PC-3 (cell line): Measurements from ENCODE around the gene POLR3F. TPM values are rescaled to one million over a fixed set of nuclear protein-coding genes. Genes with fewer than 3 reads are reported as not detected.
A peak's percentile ranks its signal among the peaks of the same experiment; 100 is the strongest.

Experiments
- ATAC-seq: fragments of 200-7000 bp; cut with Tn5 transposase; 2 replicates; pipeline ENCODE4 v1.9.1; 2020; ENCODE audit warnings: mild to moderate bottlenecking, moderate library complexity
- BruUV-seq: library from RNA; stranded (reverse); fragments of 400-500 nt; replicated peaks from 2 replicates; lab custom pipeline; 2021; lab: Mats Ljungman, UMichigan
- CTCF ChIA-PET: fragments of 300-600 bp; sonication (Branson Sonifier 250); formaldehyde crosslinking; loops from one replicate; lab custom pipeline; 2022; ENCODE audit warnings: antibody characterized with exemption; lab: Charles Lee
- POLR2A ChIA-PET: fragments of 300-600 bp; sonication (Branson Sonifier 250); formaldehyde crosslinking; loops from one replicate; lab custom pipeline; 2022; ENCODE audit warnings: antibody characterized with exemption; ENCODE audit not compliant: unreplicated experiment; lab: Charles Lee
- DNase-seq: peaks from one replicate; pipeline ENCODE4 v3.0.0-alpha.2; 2015
- H2AFZ ChIP-seq: fragments of 300-600 bp; sonication (generic); 2 replicates; pipeline ENCODE4 v1.6.0; 2016; ENCODE audit warnings: antibody characterized with exemption, low read length
- H3F3A ChIP-seq: fragments of 300-600 bp; sonication (generic); one replicate; pipeline ENCODE4 v1.6.0; 2017; ENCODE audit warnings: antibody characterized with exemption, low read length, control low read depth, mild to moderate bottlenecking; ENCODE audit not compliant: unreplicated experiment
- H3K27ac ChIP-seq: fragments of 300-600 bp; sonication (generic); 2 replicates; pipeline ENCODE4 v1.5.1; 2016; ENCODE audit warnings: mild to moderate bottlenecking, low read length
- H3K27me3 ChIP-seq: fragments of 300-600 bp; sonication (generic); 2 replicates; pipeline ENCODE4 v1.6.1; 2016; ENCODE audit warnings: low read length, mixed read lengths
- H3K36me3 ChIP-seq: fragments of 300-600 bp; sonication (generic); 2 replicates; pipeline ENCODE4 v1.6.1; 2016; ENCODE audit warnings: low read depth, mixed run types, low read length, mixed read lengths
- H3K4me1 ChIP-seq: fragments of 300-600 bp; sonication (generic); 2 replicates; pipeline ENCODE4 v1.5.1; 2016; ENCODE audit warnings: low read length; ENCODE audit not compliant: insufficient read depth
- H3K4me2 ChIP-seq: fragments of 300-600 bp; sonication (generic); 2 replicates; pipeline ENCODE4 v1.6.0; 2016; ENCODE audit warnings: low read length
- H3K4me3 ChIP-seq: fragments of 300-600 bp; sonication (generic); 2 replicates; pipeline ENCODE4 v1.5.1; 2016; ENCODE audit warnings: mild to moderate bottlenecking, low read length, mixed read lengths
- H3K79me2 ChIP-seq: fragments of 300-600 bp; sonication (generic); 2 replicates; pipeline ENCODE4 v1.6.1; 2017; ENCODE audit warnings: low read length, mixed read lengths
- H3K9ac ChIP-seq: fragments of 300-600 bp; sonication (generic); 2 replicates; pipeline ENCODE4 v1.6.0; 2016; ENCODE audit warnings: mild to moderate bottlenecking, low read length
- H3K9me2 ChIP-seq: fragments of 300-600 bp; sonication (generic); replicated peaks from 2 replicates; pipeline ENCODE4 v1.6.1; 2016; ENCODE audit warnings: mixed run types, low read length, mixed read lengths
- H3K9me3 ChIP-seq: fragments of 300-600 bp; sonication (generic); 2 replicates; pipeline ENCODE4 v1.6.1; 2016; ENCODE audit warnings: low read length, mixed read lengths
- H4K20me1 ChIP-seq: fragments of 300-600 bp; sonication (generic); 2 replicates; pipeline ENCODE4 v1.6.1; 2016; ENCODE audit warnings: low read length, mixed read lengths
- EZH2 ChIP-seq: fragments of 300-600 bp; sonication (generic); IDR thresholded peaks from one replicate; pipeline ENCODE4 v1.6.1; 2017; ENCODE audit warnings: antibody characterized with exemption, mild to moderate bottlenecking, low read length; ENCODE audit not compliant: unreplicated experiment
- EZH2phosphoT487 ChIP-seq: fragments of 300-600 bp; sonication (generic); IDR thresholded peaks from 2 replicates; pipeline ENCODE4 v1.6.1; 2018; ENCODE audit warnings: mild to moderate bottlenecking, antibody characterized with exemption, low read length, borderline replicate concordance
- intact Hi-C: fragments of 100-400 bp; cut with micrococcal nuclease; formaldehyde crosslinking; loops from 2 replicates; pipeline ENCODE4 v1.9.0; 2023
- microRNA-seq: library from miRNA; unstranded; fragments of <30 nt; microRNA quantifications from one replicate; pipeline ENCODE4 v1.1.0, GENCODE V29; 2020; ENCODE audit not compliant: unreplicated experiment
- total RNA-seq: library from RNA; depleted of rRNA; stranded (reverse); fragments of >200 nt; gene quantifications from 2 replicates; pipeline ENCODE4 v1.2.3, GENCODE V29; 2014; rRNA removed
- TF ChIP-seq, protein P1 (sequence below): fragments of 300-600 bp; sonication (generic); conservative IDR thresholded peaks from 2 replicates; pipeline ENCODE4 v1.5.1; 2017; ENCODE audit warnings: antibody characterized with exemption, low read depth, mild to moderate bottlenecking, low read length

Gene POLR3F
- total RNA-seq, 1 experiment from 2014 or later = 28.2 TPM

DNA sequence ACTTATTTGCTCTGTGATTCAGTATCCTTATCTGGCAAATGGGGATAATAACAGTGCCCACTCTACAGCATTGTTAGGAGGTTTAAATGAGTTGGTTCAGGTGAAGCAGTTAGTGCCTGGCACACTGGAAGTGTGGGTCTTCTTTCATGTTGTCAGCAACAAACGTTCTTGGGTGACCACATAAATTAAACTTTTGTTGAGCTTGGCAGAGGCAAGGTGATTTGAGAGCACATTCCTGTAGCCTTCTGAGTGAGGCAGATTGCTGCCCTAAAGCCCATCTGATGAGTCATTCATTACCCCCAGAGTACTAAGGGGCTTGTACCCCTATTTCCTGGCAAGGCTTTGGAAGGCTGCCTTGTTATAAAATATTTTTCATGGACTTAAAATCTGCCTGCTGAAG is 66.3 kb downstream of the POLR3F start:
- TF ChIP-seq EZH2phosphoT487 (no peak), EZH2 (no peak)
- TF ChIP-seq, protein P1, sequence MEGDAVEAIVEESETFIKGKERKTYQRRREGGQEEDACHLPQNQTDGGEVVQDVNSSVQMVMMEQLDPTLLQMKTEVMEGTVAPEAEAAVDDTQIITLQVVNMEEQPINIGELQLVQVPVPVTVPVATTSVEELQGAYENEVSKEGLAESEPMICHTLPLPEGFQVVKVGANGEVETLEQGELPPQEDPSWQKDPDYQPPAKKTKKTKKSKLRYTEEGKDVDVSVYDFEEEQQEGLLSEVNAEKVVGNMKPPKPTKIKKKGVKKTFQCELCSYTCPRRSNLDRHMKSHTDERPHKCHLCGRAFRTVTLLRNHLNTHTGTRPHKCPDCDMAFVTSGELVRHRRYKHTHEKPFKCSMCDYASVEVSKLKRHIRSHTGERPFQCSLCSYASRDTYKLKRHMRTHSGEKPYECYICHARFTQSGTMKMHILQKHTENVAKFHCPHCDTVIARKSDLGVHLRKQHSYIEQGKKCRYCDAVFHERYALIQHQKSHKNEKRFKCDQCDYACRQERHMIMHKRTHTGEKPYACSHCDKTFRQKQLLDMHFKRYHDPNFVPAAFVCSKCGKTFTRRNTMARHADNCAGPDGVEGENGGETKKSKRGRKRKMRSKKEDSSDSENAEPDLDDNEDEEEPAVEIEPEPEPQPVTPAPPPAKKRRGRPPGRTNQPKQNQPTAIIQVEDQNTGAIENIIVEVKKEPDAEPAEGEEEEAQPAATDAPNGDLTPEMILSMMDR = no peak
- Histone ChIP-seq H3K27ac (no peak overlapping the region), H4K20me1 (no peaks in the 10 kb centered on the region), H3K36me3 (peaks cover 66% of the 10 kb centered on the region), H2AFZ (no peak overlapping the region), H3K27me3 (no peaks in the 10 kb centered on the region), H3K9ac (no peak overlapping the region), H3K4me1 (peaks cover 3% of the 10 kb centered on the region; the same call in 1 of the 2 replicates), H3K79me2 (no peaks in the 10 kb centered on the region), H3K4me2 (no peak overlapping the region), H3K4me3 (no peak overlapping the region), H3K9me3 (no peaks in the 10 kb centered on the region), H3F3A (no peaks in the 10 kb centered on the region), H3K9me2 (no peaks in the 10 kb centered on the region)
- ChIA-PET POLR2A (interaction anchor here (1.1 kb wide), 1 partner anchor 26 kb away, joined by 5 read pairs; the partner anchor contains the start of gene SEC23B), CTCF (no interaction called here)
- intact Hi-C loops = no loop called here
- BruUV-seq = no TSS peak
- DNase-seq (no peak), ATAC-seq (no peak; the same call in 1 of the 2 replicates)

GRCh38 chr20:18533978-18534644 is 66.9 kb downstream of the POLR3F start:
- DNase-seq (no peak), ATAC-seq (peak; percentile 48)
- intact Hi-C loops = no loop called here
- Histone ChIP-seq H2AFZ (no peak overlapping the region), H3K4me1 (peaks cover 3% of the 10 kb centered on the region; the same call in 1 of the 2 replicates), H3K9me2 (no peaks in the 10 kb centered on the region), H3K27ac (no peak overlapping the region), H3K79me2 (no peaks in the 10 kb centered on the region), H3K9ac (no peak overlapping the region), H3K9me3 (no peaks in the 10 kb centered on the region), H3K36me3 (peaks cover 63% of the 10 kb centered on the region), H3K27me3 (no peaks in the 10 kb centered on the region), H3K4me2 (no peak overlapping the region), H4K20me1 (no peaks in the 10 kb centered on the region), H3K4me3 (no peak overlapping the region), H3F3A (no peaks in the 10 kb centered on the region)
- CTCF ChIA-PET = no interaction called here
- BruUV-seq = TSS peak; percentile 7
- POLR2A ChIA-PET = interaction anchor here (1.1 kb wide), 1 partner anchor 26 kb away, joined by 5 read pairs; the partner anchor contains the start of gene SEC23B
- TF ChIP-seq, protein P1 = no peak
- TF ChIP-seq EZH2phosphoT487 (no peak), EZH2 (no peak)

Small RNAs within 50 kb of the gene (microRNA-seq; reads per million reads assigned to microRNA genes)
- 1.3 reads per million for gene MIR3192

Other genes with a start within 250 kb of the POLR3F start
- 16.3 and 17.1 TPM in 2 replicates for gene ZNF133, start 178.9 kb upstream of the POLR3F start, total RNA-seq
- 2.6 and 3.2 TPM in 2 replicates for gene DZANK1, start 360 bp upstream of the POLR3F start, total RNA-seq
- gene RBBP9, start 29.8 kb downstream of the POLR3F start, total RNA-seq = 17.7 and 22.8 TPM in 2 replicates
- gene SEC23B, start 40.5 kb downstream of the POLR3F start, total RNA-seq = 82.1 and 89.5 TPM in 2 replicates
- 76.7 and 83.6 TPM in 2 replicates for gene SMIM26, start 100.0 kb downstream of the POLR3F start, total RNA-seq
- 101 and 124 TPM in 2 replicates for gene DTD1, start 120.7 kb downstream of the POLR3F start, total RNA-seq